SJSA1 (cell line): ENCODE results near the gene DLGAP5. TPM values are rescaled to one million over a fixed set of nuclear protein-coding genes. Genes with fewer than 3 reads are reported as not detected.

Source experiments
- DNase-seq, 2 experiments: peaks; one replicate each; pipeline ENCODE4 v3.0.0-alpha.2; 2015 to 2020; ENCODE audit warnings: low spot score in 2 of 2, low read depth in 1 of 2
- H3K27ac ChIP-seq: fragments of 250-450 bp; sonication (Bioruptor Pico); 2 replicates; pipeline ENCODE4 v1.5.1; 2020; ENCODE audit warnings: mild to moderate bottlenecking, moderate library complexity
- H3K27me3 ChIP-seq: fragments of 250-450 bp; sonication (Bioruptor Pico); replicated peaks from 2 replicates; pipeline ENCODE4 v1.5.1; 2020; ENCODE audit warnings: mild to moderate bottlenecking, moderate library complexity
- H3K36me3 ChIP-seq: fragments of 250-450 bp; sonication (Bioruptor Pico); 2 replicates; pipeline ENCODE4 v1.5.1; 2020; ENCODE audit warnings: mild to moderate bottlenecking
- H3K4me1 ChIP-seq: fragments of 250-450 bp; sonication (Bioruptor Pico); replicated peaks from 2 replicates; pipeline ENCODE4 v1.6.1; 2021; ENCODE audit warnings: mild to moderate bottlenecking
- H3K4me3 ChIP-seq: fragments of 250-450 bp; sonication (Bioruptor Pico); 2 replicates; pipeline ENCODE4 v1.5.1; 2020; ENCODE audit warnings: mild to moderate bottlenecking
- H3K9me3 ChIP-seq: fragments of 250-450 bp; sonication (Bioruptor Pico); replicated peaks from 2 replicates; pipeline ENCODE4 v1.5.1; 2020; ENCODE audit warnings: mild to moderate bottlenecking
- total RNA-seq: library from RNA; depleted of rRNA; stranded (reverse); fragments of >200 nt; shearing (Covaris generic); gene quantifications from 2 replicates; pipeline ENCODE4 v1.2.3, GENCODE V29; 2014

DLGAP5 gene
- total RNA-seq, 1 experiment from 2014 or later, result 83.1 TPM

DNA sequence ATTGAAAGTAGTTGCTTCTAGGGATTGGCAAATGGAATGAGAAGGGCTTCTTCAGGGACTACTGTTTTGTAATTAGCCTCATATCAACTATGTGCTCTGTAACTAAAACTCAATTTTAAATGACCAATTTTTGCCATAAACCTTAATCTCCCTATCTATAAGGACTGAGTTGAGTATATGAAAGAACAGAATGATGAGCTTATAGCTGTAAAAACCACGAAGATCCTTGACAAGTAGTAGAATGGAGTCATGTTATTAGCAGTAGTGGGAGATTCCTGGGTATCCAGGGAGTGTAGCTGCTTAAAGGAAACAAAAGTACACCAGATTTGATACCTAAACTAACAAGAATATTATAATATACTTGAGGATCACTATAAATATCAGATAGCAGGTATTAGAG, 34.3 kb downstream of the DLGAP5 start:
- H3K9me3 ChIP-seq, result no peaks in the 10 kb centered on the region
- H3K4me3 ChIP-seq, result no peak overlapping the region
- peaks cover 91% of the 10 kb centered on the region for H3K36me3 ChIP-seq
- H3K27me3 ChIP-seq, result no peaks in the 10 kb centered on the region
- peaks cover 9% of the 10 kb centered on the region for H3K4me1 ChIP-seq
- no peak for DNase-seq
- H3K27ac ChIP-seq, result no peak overlapping the region

DNA sequence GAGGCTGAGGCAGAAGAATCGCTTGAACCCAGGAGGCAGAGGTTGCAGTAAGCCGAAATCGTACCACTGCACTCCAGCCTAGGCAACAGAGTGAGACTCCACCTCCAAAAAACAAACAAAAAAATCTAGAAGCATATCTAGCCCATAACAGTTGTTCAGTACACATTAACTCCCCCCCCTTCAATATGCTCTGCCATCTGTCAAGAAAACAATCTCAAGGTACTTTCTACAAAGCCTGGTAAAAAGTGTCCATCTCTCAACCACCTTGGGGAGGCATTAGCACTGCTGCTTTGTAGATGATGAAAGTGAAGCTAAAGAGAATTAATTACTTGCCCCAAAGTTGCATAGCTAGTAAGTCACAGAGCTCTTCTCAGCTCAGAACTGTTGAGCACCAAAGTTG, 37.4 kb downstream of the DLGAP5 start:
- Histone ChIP-seq H3K9me3 (no peaks in the 10 kb centered on the region), H3K4me3 (no peak overlapping the region), H3K27ac (no peak overlapping the region), H3K36me3 (peaks cover 92% of the 10 kb centered on the region), H3K27me3 (no peaks in the 10 kb centered on the region), H3K4me1 (peaks cover 15% of the 10 kb centered on the region)
- no peak for DNase-seq

DNA sequence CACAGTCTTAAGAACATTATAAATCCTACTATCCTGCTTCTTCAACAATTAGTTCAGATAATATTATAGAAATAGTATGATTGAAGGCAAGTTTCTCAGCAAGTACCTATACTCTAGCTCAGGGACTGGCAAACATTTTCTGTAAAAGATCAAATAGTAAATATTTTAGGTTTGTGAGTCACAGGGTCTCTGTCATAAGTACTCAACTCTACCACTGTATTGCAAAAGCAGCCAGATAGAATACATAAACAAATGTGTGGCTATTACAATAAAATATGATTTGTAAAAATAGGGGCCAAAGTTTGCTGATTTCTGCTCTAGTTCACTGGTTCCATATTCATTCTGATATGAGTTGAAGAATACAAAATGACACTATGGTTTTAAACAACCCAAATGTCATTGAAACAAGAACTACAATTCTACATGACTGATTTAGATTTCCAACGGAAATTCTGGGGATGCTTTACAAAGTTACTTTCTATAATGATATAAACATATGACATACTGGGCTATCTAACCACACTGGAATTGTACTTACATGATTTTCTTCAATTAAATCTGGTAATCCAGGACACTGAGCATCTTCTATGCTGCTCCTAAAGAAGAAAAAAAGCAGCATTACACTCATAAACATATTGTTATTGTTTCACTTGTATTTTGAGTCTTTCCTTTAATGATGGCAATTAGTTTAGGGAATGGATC, 39.2 kb downstream of the DLGAP5 start:
- peaks cover 93% of the 10 kb centered on the region for H3K36me3 ChIP-seq
- no peaks in the 10 kb centered on the region for H3K9me3 ChIP-seq
- H3K4me1 ChIP-seq, result peaks cover 15% of the 10 kb centered on the region
- no peak overlapping the region for H3K4me3 ChIP-seq
- H3K27ac ChIP-seq, result peak overlapping the region; percentile 46
- no peak for DNase-seq
- no peaks in the 10 kb centered on the region for H3K27me3 ChIP-seq

DNA sequence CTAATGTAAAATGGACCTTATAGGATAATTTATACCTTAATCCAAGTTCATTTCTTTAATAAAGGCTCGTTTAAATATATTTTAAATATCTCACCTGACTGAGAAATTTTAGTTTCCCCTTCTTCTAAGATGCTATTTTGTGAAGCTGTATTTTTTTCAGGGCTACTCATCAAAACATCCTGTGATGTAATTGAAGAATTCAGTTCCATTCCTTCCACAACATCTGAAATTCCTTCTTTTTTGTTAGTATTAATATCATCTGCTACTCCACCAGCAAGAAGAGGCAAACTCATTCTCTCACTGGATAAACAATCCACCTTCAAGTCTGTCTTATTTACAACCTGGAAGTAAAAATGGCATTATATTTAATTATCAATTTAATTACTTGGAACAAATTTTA, 39.8 kb downstream of the DLGAP5 start:
- H3K9me3 ChIP-seq, result no peaks in the 10 kb centered on the region
- peak overlapping the region; percentile 46 for H3K27ac ChIP-seq
- H3K36me3 ChIP-seq, result peaks cover 93% of the 10 kb centered on the region
- H3K4me3 ChIP-seq, result no peak overlapping the region
- no peak for DNase-seq
- no peaks in the 10 kb centered on the region for H3K27me3 ChIP-seq
- peaks cover 15% of the 10 kb centered on the region for H3K4me1 ChIP-seq

- H3K4me3 ChIP-seq, result no peak overlapping the region
- no peak overlapping the region for H3K27ac ChIP-seq
- H3K4me1 ChIP-seq, result no peaks in the 10 kb centered on the region
- H3K27me3 ChIP-seq, result no peaks in the 10 kb centered on the region
- no peak for DNase-seq
- H3K36me3 ChIP-seq, result peaks cover 91% of the 10 kb centered on the region
- no peaks in the 10 kb centered on the region for H3K9me3 ChIP-seq
Observed at GRCh38 chr14:55146425-55146824, 45.0 kb downstream of the DLGAP5 start.

DNA sequence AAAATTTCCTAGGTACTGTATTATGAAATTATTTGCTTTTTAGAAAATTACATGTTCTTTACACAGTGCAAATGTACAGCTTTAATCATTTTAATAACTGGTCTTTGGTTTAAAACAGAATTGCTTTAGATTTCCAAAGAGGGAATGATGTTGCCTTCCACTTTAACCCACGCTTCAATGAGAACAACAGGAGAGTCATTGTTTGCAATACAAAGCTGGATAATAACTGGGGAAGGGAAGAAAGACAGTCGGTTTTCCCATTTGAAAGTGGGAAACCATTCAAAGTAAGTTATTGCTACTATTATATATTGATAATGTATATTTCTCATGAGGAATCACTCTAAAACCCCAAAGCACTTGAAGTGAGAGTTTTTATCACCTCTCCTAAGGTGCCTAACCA, 48.9 kb downstream of the DLGAP5 start:
- no peaks in the 10 kb centered on the region for H3K27me3 ChIP-seq
- peaks cover 96% of the 10 kb centered on the region for H3K36me3 ChIP-seq
- no peaks in the 10 kb centered on the region for H3K4me1 ChIP-seq
- H3K27ac ChIP-seq, result no peak overlapping the region
- no peak overlapping the region for H3K4me3 ChIP-seq
- H3K9me3 ChIP-seq, result no peaks in the 10 kb centered on the region
- DNase-seq, result no peak

DNA sequence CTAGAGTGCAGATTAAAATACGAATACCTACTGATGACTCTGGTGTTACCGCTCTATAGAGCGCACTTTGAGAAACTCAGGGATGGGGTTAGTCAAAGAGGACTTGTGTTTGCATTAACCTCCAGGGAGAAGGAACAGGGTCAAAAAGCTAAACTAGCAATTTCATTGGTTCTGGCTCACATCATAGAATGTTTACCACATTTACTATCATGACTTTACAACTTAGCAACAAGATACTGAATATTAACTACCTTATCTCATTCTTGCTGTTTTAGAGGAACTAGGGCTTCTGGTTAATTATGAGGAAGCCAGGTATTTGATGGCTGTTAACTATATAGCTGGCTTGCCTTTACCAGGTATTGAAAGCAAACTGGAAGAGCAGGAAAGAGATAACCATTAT, 49.6 kb downstream of the DLGAP5 start:
- H3K4me3 ChIP-seq, result no peak overlapping the region
- H3K27me3 ChIP-seq, result no peaks in the 10 kb centered on the region
- H3K9me3 ChIP-seq, result no peaks in the 10 kb centered on the region
- no peak overlapping the region for H3K27ac ChIP-seq
- no peaks in the 10 kb centered on the region for H3K4me1 ChIP-seq
- H3K36me3 ChIP-seq, result peaks cover 96% of the 10 kb centered on the region
- no peak for DNase-seq

DNA sequence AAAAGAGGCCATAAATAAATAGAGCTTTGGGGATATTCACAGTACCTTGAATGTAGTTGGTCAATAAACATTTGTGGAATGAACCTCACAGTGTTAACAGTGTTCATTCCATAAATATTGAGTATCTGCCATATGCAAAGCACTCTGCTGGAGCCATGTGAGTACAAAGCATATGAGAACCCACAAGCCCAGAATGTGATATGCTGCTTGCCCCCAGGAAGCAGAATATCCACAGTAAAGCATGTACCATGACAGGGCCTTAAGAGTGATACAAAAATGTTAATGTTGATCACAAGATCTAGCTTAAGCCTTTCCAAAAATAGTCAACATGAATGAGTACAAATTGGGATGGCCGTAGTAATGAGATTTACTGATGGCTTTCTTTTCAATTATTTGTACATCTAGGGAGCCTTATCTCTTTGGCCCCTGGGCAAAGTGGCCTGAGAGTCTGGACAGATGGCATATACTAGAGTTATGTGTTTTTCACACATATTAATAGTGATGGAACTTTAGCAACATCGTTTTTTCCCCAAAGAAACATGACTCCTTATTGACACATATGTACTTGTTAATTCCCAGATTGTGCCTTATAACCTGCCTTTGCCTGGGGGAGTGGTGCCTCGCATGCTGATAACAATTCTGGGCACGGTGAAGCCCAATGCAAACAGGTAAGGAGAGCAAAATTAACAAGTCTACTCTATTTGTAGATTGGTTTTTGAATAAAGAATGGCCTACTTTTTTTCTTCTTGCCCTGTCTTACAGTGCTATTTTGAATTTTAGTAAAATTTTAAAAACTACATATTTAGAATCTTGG, 51.5 kb downstream of the DLGAP5 start:
- Histone ChIP-seq H3K36me3 (peaks cover 78% of the 10 kb centered on the region), H3K4me3 (no peak overlapping the region), H3K27ac (no peak overlapping the region), H3K9me3 (no peaks in the 10 kb centered on the region), H3K4me1 (no peaks in the 10 kb centered on the region), H3K27me3 (no peaks in the 10 kb centered on the region)
- no peak for DNase-seq

- peaks cover 79% of the 10 kb centered on the region for H3K36me3 ChIP-seq
- no peak overlapping the region for H3K27ac ChIP-seq
- no peaks in the 10 kb centered on the region for H3K9me3 ChIP-seq
- no peaks in the 10 kb centered on the region for H3K27me3 ChIP-seq
- no peak for DNase-seq
- no peak overlapping the region for H3K4me3 ChIP-seq
- H3K4me1 ChIP-seq, result peaks cover 1% of the 10 kb centered on the region
Observed at GRCh38 chr14:55139141-55139540, 52.2 kb downstream of the DLGAP5 start.

- Histone ChIP-seq H3K4me1 (peaks cover 12% of the 10 kb centered on the region), H3K27ac (no peak overlapping the region), H3K9me3 (no peaks in the 10 kb centered on the region), H3K4me3 (no peak overlapping the region), H3K27me3 (no peaks in the 10 kb centered on the region), H3K36me3 (peaks cover 79% of the 10 kb centered on the region)
- DNase-seq, result no peak
Observed at GRCh38 chr14:55138091-55138490, 53.3 kb downstream of the DLGAP5 start.

DNA sequence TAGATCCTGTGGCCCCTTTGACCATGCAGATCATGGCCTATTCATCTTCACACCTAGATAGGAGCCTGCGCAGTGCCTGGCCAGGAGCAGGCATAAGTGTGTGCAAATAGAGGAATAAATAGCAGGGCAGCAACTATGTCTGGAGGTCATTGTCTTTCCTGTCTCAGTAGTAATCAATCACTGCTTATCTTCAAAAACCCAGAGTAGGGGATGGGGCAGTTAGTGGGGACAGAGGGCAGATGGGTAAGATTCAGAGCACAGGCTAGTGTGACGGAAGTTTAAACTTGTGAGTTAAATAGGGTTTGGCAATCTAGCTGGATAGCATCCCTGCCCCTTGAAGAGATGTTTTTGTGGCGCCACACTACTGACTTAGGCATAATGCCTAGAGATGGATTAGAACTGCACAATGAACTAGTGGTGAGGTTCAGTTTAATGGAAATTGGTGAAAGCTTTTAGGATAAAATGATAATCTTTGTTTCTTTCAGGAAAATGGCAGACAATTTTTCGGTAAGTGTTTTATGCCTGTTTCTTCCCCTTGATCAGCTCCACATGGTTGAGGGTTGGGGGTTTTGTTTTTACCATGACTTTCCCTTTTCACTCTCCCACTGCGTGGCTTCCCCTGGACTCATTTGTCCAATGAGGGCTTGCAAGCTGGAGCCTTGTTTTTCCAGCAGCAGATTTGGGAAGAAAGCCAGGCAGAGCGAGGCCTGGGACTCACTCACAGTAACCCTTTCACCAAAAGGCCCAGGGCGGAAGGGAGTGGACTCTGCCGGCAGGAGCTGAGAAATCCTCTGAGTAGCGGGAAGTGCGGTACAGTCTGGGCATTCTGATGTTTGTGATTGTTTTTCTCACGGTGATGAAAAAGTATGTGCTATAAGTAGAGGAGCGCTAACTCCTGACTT, 54.2 kb downstream of the DLGAP5 start:
- no peak for DNase-seq
- H3K9me3 ChIP-seq, result no peaks in the 10 kb centered on the region
- H3K4me1 ChIP-seq, result peaks cover 21% of the 10 kb centered on the region
- peaks cover 78% of the 10 kb centered on the region for H3K36me3 ChIP-seq
- H3K4me3 ChIP-seq, result no peak overlapping the region
- no peaks in the 10 kb centered on the region for H3K27me3 ChIP-seq
- no peak overlapping the region for H3K27ac ChIP-seq

DNA sequence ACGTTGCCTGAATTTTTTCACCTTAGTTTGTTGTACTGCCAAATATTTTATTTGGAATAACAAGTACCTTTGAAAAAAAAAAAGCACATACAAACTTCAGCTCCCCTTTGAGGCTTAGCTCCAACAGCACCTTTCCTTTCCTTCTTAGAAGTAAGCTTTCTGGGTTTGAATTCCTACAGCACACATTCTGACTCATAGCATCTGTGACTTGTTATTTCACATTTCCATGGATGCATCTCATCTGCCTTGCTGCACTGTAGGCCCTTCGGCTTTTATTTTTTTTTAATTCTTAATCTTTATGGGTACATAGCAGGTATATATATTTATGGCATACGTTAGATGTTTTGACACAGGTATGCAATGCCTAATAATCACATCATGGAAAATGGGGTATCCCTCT, 55.1 kb downstream of the DLGAP5 start:
- Histone ChIP-seq H3K27me3 (no peaks in the 10 kb centered on the region), H3K4me3 (no peak overlapping the region), H3K36me3 (peaks cover 77% of the 10 kb centered on the region), H3K4me1 (peaks cover 30% of the 10 kb centered on the region), H3K9me3 (no peaks in the 10 kb centered on the region), H3K27ac (no peak overlapping the region)
- no peak for DNase-seq

DNA sequence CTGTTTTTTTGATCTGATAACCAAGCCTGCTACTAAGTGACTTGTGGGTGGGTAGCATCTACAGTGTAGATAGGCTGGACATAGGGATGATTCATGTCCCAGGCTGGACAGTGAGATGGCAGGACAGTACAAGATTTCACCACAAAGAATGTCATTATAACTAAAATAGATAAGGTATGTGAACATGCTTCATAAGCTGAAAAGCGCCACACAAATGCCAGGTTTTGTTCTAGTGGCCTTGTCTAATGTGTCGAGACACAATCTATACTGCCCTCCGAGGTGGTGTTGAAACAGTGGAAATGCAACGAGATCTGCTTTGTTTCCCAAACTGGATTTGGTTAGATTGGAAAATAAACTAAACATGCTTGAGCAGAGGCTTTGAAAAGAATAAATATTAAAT, 58.0 kb downstream of the DLGAP5 start:
- peak; percentile 56 to 60 for DNase-seq
- peak overlapping the region; percentile 6; the same call in 1 of the 2 replicates for H3K27ac ChIP-seq
- H3K36me3 ChIP-seq, result peaks cover 56% of the 10 kb centered on the region
- no peaks in the 10 kb centered on the region for H3K9me3 ChIP-seq
- H3K27me3 ChIP-seq, result no peaks in the 10 kb centered on the region
- no peak overlapping the region for H3K4me3 ChIP-seq
- H3K4me1 ChIP-seq, result peaks cover 46% of the 10 kb centered on the region
